SK-N-SH treated with all-trans-retinoic acid at 6 μM for 48 hours (cell line): Measurements from ENCODE around the gene LEMD3.

ENCODE experiments used
- ATAC-seq: fragments of 200-7000 bp; cut with Tn5 transposase; 3 replicates; pipeline ENCODE4 v1.9.1; 2020; ENCODE audit warnings: mild to moderate bottlenecking, moderate library complexity
- ARNTL ChIP-seq: fragments of 450-650 bp; formaldehyde crosslinking; IDR thresholded peaks from 2 replicates; pipeline ENCODE4 v1.5.0; 2020; ENCODE audit warnings: low read depth, mild to moderate bottlenecking, moderate library complexity, borderline replicate concordance
- BACH2 ChIP-seq: fragments of 250-450 bp; sonication (Bioruptor Pico); IDR thresholded peaks from 2 replicates; pipeline ENCODE4 v1.9.0; 2021; ENCODE audit warnings: mild to moderate bottlenecking, borderline replicate concordance
- CSDC2 ChIP-seq: fragments of 250-450 bp; sonication (Bioruptor Pico); IDR thresholded peaks from 2 replicates; pipeline ENCODE4 v1.5.0; 2020; ENCODE audit warnings: mild to moderate bottlenecking, moderate library complexity
- ESRRG ChIP-seq: fragments of 250-450 bp; sonication (Bioruptor Pico); IDR thresholded peaks from 2 replicates; pipeline ENCODE4 v1.6.1; 2021; ENCODE audit warnings: mild to moderate bottlenecking
- GLIS3 ChIP-seq: fragments of 250-450 bp; sonication (Bioruptor Pico); IDR thresholded peaks from 2 replicates; pipeline ENCODE4 v1.5.0; 2020; ENCODE audit warnings: mild to moderate bottlenecking, moderate library complexity
- ISL1 ChIP-seq: fragments of 250-450 bp; sonication (Bioruptor Pico); IDR thresholded peaks from 2 replicates; pipeline ENCODE4 v2.1.2; 2022; ENCODE audit warnings: mild to moderate bottlenecking, moderate library complexity
- OSR1 ChIP-seq: fragments of 250-450 bp; sonication (Bioruptor Pico); IDR thresholded peaks from 2 replicates; pipeline ENCODE4 v1.8.0; 2022; ENCODE audit warnings: moderate library complexity, mild to moderate bottlenecking, inconsistent platforms
- PATZ1 ChIP-seq: fragments of 250-450 bp; sonication (Bioruptor Pico); IDR thresholded peaks from 2 replicates; pipeline ENCODE4 v1.8.0; 2020; ENCODE audit warnings: mild to moderate bottlenecking, moderate library complexity, borderline replicate concordance
- RARB ChIP-seq: fragments of 250-450 bp; sonication (Bioruptor Pico); IDR thresholded peaks from 2 replicates; pipeline ENCODE4 v1.8.0; 2021; ENCODE audit warnings: mild to moderate bottlenecking, moderate library complexity
- SNAI2 ChIP-seq: fragments of 250-450 bp; sonication (Bioruptor Pico); IDR thresholded peaks from 2 replicates; pipeline ENCODE4 v1.5.0; 2020; ENCODE audit warnings: mild to moderate bottlenecking, moderate library complexity
- TCF4 ChIP-seq: fragments of 250-450 bp; sonication (Bioruptor Pico); IDR thresholded peaks from 2 replicates; pipeline ENCODE4 v1.8.0; 2021; ENCODE audit warnings: mild to moderate bottlenecking, moderate library complexity, borderline replicate concordance
- ZC3H10 ChIP-seq: fragments of 250-450 bp; sonication (Bioruptor Pico); IDR thresholded peaks from 2 replicates; pipeline ENCODE4 v1.5.1; 2021; ENCODE audit warnings: mild to moderate bottlenecking, moderate library complexity
- ZFP30 ChIP-seq: fragments of 450-650 bp; formaldehyde crosslinking; IDR thresholded peaks from 2 replicates; pipeline ENCODE4 v1.5.0; 2022; ENCODE audit warnings: mild to moderate bottlenecking, moderate library complexity
- ZNF565 ChIP-seq: fragments of 450-650 bp; formaldehyde crosslinking; conservative IDR thresholded peaks from 2 replicates; pipeline ENCODE4 v1.5.0; 2020; ENCODE audit warnings: low read depth, mild to moderate bottlenecking, moderate library complexity
- ZNF70 ChIP-seq: fragments of 450-650 bp; formaldehyde crosslinking; IDR thresholded peaks from 2 replicates; pipeline ENCODE4 v1.5.0; 2020; ENCODE audit warnings: mild to moderate bottlenecking, moderate library complexity
- ZNF8 ChIP-seq: fragments of 450-650 bp; formaldehyde crosslinking; IDR thresholded peaks from 2 replicates; pipeline ENCODE4 v1.5.0; 2020; ENCODE audit warnings: mild to moderate bottlenecking, moderate library complexity
- TF ChIP-seq, protein P1 (sequence below): fragments of 250-450 bp; sonication (Bioruptor Pico); IDR thresholded peaks from 2 replicates; pipeline ENCODE4 v1.5.1; 2021; ENCODE audit warnings: mild to moderate bottlenecking, moderate library complexity
- TF ChIP-seq, protein P2 (sequence below): fragments of 250-450 bp; sonication (Bioruptor Pico); IDR thresholded peaks from 2 replicates; pipeline ENCODE4 v1.8.0; 2021; ENCODE audit warnings: low read depth, mild to moderate bottlenecking, moderate library complexity, borderline replicate concordance
- TF ChIP-seq, protein P3 (sequence below): fragments of 250-450 bp; sonication (Bioruptor Pico); IDR thresholded peaks from 2 replicates; pipeline ENCODE4 v1.5.1; 2020; ENCODE audit warnings: low read depth, mild to moderate bottlenecking, moderate library complexity

LEMD3 gene

DNA sequence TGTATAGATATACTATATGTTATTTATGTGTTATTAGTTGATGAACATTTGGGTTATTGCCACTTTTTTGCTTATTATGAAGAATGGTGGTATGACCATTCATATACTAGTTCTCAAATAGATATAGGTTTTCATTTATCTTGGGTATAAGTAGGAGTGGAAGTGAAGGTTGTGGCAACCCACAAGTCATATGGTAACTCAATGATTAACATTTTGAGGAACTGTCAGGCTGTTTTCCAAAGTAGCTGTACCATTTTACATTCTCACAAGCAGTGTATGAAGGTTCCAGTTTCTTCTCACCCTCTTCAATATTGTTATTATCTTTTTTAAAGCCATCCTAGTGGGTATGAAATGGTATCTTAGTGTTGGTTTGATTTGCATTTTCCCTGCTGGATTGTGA is 90.1 kb downstream of the LEMD3 start:
- TF ChIP-seq ZNF70 (CRISPR knock-in tag) (no peak), ZNF8 (CRISPR knock-in tag) (no peak), SNAI2 (CRISPR knock-in tag) (no peak), BACH2 (CRISPR knock-in tag) (no peak), ZC3H10 (no peak)
- TF ChIP-seq, protein P1, sequence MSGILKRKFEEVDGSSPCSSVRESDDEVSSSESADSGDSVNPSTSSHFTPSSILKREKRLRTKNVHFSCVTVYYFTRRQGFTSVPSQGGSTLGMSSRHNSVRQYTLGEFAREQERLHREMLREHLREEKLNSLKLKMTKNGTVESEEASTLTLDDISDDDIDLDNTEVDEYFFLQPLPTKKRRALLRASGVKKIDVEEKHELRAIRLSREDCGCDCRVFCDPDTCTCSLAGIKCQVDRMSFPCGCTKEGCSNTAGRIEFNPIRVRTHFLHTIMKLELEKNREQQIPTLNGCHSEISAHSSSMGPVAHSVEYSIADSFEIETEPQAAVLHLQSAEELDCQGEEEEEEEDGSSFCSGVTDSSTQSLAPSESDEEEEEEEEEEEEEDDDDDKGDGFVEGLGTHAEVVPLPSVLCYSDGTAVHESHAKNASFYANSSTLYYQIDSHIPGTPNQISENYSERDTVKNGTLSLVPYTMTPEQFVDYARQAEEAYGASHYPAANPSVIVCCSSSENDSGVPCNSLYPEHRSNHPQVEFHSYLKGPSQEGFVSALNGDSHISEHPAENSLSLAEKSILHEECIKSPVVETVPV (CRISPR knock-in tag) = no peak
- TF ChIP-seq, all 23 proteins: peak for 0
- ATAC-seq = no peak

- no peak for ATAC-seq
- TF ChIP-seq, protein P2, sequence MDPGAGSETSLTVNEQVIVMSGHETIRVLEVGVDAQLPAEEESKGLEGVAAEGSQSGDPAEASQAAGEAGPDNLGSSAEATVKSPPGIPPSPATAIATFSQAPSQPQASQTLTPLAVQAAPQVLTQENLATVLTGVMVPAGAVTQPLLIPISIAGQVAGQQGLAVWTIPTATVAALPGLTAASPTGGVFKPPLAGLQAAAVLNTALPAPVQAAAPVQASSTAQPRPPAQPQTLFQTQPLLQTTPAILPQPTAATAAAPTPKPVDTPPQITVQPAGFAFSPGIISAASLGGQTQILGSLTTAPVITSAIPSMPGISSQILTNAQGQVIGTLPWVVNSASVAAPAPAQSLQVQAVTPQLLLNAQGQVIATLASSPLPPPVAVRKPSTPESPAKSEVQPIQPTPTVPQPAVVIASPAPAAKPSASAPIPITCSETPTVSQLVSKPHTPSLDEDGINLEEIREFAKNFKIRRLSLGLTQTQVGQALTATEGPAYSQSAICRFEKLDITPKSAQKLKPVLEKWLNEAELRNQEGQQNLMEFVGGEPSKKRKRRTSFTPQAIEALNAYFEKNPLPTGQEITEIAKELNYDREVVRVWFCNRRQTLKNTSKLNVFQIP = no peak
- TF ChIP-seq ZFP30 = no peak
- TF ChIP-seq RARB = no peak
- TF ChIP-seq, protein P1 (CRISPR knock-in tag) = no peak
- TF ChIP-seq ESRRG (CRISPR knock-in tag) = no peak
- no peak for TF ChIP-seq BACH2 (CRISPR knock-in tag)
These were observed 94.4 kb downstream of the LEMD3 start for GRCh38 chr12:65263777-65264176.

DNA sequence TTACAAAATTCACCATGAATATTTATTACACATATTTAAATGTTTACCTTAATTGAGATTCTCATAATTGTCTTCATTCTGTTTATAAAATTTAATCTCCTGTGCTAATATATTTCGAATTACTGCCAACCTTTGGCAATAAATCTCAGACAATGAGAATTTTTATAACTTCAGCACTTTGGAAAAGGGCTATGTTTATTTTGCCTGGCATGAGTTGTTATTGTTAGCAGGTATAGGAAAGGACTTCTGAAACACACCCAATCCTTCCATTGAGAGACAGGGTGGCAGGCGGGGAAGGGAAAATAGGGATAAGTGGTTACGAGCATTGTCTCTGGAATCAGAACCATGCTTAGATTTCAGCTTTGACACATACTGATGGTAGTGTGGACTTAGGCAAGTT is 97.0 kb downstream of the LEMD3 start:
- TF ChIP-seq ARNTL (CRISPR knock-in tag) (no peak), CSDC2 (no peak), ESRRG (CRISPR knock-in tag) (no peak), ZFP30 (no peak), ZNF565 (no peak), PATZ1 (no peak), ISL1 (CRISPR knock-in tag) (no peak), OSR1 (no peak), GLIS3 (CRISPR knock-in tag) (no peak), RARB (no peak), ZC3H10 (no peak), TCF4 (CRISPR knock-in tag) (no peak), ZNF70 (CRISPR knock-in tag) (no peak)
- TF ChIP-seq, protein P3, sequence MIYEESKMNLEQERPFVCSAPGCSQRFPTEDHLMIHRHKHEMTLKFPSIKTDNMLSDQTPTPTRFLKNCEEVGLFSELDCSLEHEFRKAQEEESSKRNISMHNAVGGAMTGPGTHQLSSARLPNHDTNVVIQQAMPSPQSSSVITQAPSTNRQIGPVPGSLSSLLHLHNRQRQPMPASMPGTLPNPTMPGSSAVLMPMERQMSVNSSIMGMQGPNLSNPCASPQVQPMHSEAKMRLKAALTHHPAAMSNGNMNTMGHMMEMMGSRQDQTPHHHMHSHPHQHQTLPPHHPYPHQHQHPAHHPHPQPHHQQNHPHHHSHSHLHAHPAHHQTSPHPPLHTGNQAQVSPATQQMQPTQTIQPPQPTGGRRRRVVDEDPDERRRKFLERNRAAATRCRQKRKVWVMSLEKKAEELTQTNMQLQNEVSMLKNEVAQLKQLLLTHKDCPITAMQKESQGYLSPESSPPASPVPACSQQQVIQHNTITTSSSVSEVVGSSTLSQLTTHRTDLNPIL (CRISPR knock-in tag) = no peak
- no peak for ATAC-seq

DNA sequence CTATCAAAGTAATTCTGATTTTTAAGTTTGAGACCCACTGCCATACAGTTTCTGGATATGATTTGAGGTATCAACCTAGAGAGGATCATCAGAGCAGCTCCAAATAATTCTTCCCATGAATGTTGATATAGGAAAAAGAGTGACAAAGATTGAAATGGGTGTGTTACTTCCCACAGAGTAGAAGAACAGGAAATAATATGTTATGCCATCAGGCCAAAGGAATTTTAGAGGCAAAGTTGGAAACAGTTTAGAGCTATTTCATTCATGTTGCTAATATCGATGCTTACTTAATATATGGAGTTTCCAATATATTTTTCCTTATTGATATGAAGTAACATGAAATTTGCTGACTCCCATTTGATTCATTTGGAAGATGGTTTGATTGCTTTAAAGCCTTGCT is 100.2 kb downstream of the LEMD3 start:
- TF ChIP-seq ARNTL (CRISPR knock-in tag) (no peak), PATZ1 (no peak), RARB (no peak)
- TF ChIP-seq, protein P3 (CRISPR knock-in tag) = no peak
- TF ChIP-seq, protein P2 = no peak
- TF ChIP-seq, protein P1 (CRISPR knock-in tag) = no peak
- ATAC-seq = no peak; the same call in 2 of the 3 replicates
